Ramos (cell line): Measurements from ENCODE around the gene TM7SF2.
"Not testable (repeated sequence)": the region's sequence is repeated elsewhere in the genome, so short reads cannot be mapped to it uniquely, and the experiment has no call there.

Experiments
- in situ Hi-C: fragments of 300-500 bp; cut with MboI; formaldehyde crosslinking; loops from one replicate; pipeline ENCODE4 v1.14.3; 2022; ENCODE audit warnings: low sequenced_read_pairs; ENCODE audit not compliant: unreplicated experiment

TM7SF2 gene

DNA sequence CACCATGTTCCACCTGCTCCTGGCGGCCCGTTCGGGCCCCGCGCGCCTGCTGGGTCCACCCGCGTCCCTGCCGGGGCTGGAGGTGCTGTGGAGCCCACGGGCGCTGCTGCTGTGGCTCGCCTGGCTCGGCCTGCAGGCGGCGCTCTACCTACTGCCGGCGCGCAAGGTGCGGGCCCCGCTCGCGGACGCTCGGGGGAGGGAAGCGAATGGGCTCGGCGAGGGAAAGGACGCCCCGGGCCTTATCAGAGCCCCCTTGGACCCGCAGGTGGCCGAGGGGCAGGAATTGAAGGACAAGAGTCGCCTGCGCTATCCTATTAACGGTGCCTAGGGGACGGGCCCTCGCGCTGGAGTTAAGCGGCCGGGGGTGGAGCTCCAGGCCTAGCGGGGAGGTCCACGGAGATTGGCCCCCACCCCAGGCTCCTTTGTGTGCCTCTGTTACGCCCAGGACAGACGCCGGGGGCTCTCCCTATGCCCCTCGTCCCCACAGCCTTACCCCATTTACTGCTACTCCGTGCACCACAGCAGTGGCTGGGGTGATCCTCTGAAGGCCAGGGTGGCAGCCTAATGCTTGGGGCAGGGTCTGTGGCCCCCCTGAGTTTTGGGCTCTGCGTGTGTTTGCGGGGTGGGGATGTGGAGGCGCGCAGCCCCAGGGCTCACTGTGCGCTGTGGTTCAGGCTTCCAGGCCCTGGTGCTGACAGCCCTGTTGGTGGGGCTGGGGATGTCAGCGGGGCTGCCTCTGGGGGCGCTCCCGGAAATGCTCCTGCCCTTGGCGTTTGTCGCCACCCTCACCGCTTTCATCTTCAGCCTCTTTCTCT is 1.1 kb downstream of the TM7SF2 start:
- in situ Hi-C loops = loop anchor here (5.0 kb wide), 2 partner anchors 70 to 265 kb away; partner anchors contain the start of gene CAPN1

DNA sequence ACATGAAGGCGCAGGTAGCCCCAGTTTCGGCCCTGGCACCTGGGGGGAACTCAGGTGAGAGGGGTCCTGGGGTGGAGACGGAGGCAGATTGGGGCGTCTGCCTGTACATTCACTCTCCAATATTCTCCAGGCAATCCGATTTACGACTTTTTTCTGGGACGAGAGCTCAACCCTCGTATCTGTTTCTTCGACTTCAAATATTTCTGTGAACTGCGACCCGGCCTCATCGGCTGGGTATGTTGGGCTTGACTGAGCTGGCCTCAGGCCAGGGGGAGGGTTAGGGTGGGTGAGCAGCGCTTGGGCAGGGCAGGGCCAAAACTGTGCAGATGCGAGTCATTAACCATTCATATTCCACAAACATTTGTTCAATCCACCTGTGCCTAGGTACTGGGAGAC is 1.7 kb downstream of the TM7SF2 start:
- in situ Hi-C loops = loop anchor here (5.0 kb wide), 2 partner anchors 69 to 266 kb away; partner anchors contain the start of gene CAPN1

- in situ Hi-C loops = loop anchor here (5.0 kb wide), 2 partner anchors 68 to 267 kb away; partner anchors contain the start of gene CAPN1
Measured at GRCh38 chr11:65113839-65114238, 2.2 kb downstream of the TM7SF2 start.

DNA sequence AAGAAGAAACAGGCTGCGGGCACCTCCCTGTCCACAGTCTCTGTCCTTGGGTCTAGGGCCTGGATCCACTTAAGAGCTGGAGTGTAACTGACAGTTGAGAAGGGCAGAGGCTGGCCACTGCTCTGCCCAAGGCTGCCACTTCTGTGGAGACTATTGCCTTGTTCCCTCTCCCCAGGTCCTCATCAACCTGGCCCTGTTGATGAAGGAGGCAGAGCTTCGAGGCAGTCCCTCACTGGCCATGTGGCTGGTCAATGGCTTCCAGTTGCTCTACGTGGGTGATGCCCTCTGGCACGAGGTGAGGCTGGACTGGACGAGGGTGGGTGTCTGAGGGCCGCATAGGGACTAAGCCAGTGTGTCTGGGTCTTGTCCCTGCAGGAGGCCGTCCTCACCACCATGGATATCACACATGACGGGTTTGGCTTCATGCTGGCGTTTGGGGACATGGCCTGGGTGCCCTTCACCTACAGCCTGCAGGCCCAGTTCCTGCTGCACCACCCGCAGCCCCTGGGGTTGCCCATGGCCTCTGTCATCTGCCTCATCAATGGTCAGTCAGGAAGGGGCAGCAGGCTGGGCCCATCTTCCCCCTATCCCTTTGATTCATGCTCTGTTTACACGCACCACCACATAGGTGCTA is 3.0 kb downstream of the TM7SF2 start:
- in situ Hi-C loops = loop anchor here (5.0 kb wide), 2 partner anchors 68 to 267 kb away; partner anchors contain the start of gene CAPN1

- in situ Hi-C loops = no loop called here
Measured at GRCh38 chr11:65115361-65116082, 3.9 kb downstream of the TM7SF2 start.

GRCh38 chr11:65116370-65117205 is 4.9 kb downstream of the TM7SF2 start:
- in situ Hi-C loops = no loop called here

DNA sequence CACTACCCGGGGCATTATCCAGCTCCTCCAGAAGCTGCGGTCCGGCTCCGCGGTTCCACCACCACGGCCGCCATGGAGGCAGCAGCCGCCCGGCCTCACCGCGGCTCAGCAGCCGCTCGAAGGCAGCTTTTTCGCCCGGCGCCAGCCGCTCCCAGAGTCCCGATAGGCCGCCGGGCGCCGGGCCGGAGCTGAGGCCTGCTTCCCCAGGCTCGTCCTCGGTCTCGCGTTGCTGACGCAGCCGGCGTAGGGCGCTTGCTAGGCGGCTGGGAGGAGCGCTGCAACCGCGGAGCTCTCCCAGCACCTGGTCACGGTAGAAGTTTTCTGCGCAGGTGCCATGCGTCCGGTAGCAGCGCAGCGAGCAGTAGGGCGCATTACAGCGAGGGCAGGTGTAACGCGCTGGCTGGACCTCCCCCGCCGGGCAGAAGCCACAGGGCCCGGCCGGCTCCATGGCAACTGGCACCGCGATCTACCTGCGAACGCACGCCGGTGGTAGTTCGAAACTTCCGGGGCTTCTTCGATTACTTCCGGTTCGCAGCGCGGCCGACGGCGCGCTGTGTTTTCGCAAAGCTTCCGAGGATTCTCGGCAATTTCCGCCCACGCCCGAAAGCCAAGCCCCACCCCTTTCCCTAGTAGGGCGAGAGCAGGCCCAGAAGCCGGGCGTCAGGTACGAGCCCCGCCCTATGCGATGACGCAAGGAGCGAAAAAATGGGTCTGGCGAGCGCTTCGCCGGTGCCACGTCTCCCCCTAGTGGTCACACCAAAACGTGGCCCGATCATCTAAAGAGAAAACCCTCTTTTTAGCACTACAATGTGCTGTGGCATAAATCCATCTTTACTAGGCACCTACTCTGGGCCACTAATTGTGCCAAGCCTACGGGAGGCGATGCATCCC is 5.8 kb downstream of the TM7SF2 start, which contains the start of gene ZNHIT2:
ZNHIT2 (minus strand) TSS at position 496 of the 891 bp plus-strand sequence; CDS start at position 448, 48 bp downstream.
- in situ Hi-C loops = no loop called here

GRCh38 chr11:65118097-65118837 is 6.6 kb downstream of the TM7SF2 start:
- in situ Hi-C loops = no loop called here

DNA sequence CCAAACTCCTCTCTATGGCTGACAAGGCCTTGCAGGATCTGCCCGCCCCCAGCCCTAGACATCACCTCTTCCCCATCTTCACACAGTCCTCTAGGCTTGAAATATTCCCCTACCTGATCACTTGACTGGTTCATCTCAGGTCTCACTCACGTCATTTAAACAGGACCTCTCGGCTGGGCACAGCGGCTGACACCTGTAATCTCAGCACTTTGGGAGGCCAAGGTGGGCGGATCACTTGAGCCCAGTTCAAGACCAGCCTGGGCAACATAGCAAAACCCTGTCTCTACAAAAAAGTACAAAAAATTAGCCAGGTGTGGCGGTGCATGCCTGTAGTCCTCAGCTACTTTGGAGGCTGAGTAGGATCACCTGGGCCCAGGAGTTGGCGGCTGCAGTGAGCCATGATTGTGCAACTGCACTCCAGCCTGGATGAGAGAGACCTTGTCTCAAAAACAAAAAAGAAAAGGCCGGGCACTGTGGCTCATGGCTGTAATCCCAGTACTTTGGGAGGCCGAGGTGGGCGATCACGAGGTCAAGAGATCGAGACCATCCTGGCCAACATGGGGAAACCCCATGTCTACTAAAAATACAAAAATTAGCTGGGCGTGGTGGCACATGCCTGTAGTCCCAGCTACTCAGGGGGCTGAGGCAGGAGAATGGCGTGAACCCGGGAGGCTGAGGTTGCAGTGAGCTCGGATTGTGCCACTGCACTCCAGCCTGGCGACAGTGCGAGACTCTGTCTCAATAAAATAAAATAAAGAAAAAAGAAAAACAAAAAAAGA is 7.4 kb downstream of the TM7SF2 start:
- in situ Hi-C loops = not testable (repeated sequence)

DNA sequence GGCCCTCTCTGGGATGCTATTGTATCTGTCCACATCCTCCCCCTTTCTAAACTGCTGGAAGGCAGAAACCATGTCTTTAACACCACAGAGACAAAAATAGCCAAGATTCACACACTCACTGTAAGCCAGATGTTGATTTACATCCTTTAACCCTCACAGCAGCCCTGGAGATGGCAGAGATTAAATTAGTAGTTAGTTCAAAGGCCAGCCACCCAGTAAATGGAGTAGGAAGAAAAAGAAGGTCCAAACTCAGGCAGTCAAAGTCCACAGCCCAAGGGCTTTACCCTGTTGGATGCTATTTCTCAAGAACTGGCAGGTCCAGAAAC is 8.0 kb downstream of the TM7SF2 start:
- in situ Hi-C loops = no loop called here

GRCh38 chr11:65120831-65121230 is 9.2 kb downstream of the TM7SF2 start:
- in situ Hi-C loops = no loop called here

GRCh38 chr11:65121447-65121864 is 9.8 kb downstream of the TM7SF2 start:
- in situ Hi-C loops = no loop called here

GRCh38 chr11:65121865-65122696 is 10.4 kb downstream of the TM7SF2 start, which contains the start of the genes FAU and MRPL49:
Gene FAU (minus strand): TSS chr11:65122134. CDS start chr11:65121813, 321 bp downstream.
Gene MRPL49 (plus strand): TSS chr11:65122321. CDS start chr11:65122347, 26 bp downstream.
- in situ Hi-C loops = no loop called here

DNA sequence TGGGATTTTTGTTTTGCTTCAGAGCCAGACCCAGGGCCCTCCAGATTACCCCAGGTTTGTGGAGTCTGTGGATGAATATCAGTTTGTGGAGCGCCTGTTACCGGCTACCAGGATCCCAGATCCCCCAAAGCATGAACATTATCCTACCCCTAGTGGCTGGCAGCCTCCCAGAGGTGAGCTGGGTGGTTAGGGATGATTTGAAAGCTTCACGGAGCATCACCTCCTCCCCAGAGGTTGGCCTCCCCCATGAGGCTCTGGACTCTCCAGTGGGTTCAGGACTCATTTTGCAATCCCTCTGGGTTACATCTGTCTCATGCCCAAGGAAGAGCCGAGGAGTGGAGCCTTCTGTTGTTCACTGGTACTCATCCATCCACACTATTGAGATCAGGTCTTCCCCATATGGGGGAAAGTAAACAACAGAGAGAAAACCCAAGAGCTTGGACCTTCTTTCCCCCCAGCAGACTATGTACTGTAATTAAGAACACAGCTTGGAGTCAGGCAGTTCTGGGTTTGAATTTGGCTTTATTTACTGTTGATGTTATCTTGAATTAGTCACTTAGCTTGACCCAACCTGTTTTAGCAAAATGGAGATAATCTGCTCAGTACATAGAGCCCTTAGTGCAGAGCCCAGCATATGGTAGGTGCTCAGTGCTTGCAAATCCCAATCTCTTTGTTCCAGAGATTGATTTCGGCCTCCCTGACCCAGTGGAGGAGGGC is 13.0 kb downstream of the TM7SF2 start:
- in situ Hi-C loops = loop anchor here (25.0 kb wide), 1 partner anchor 887 kb away; the partner anchor contains the start of genes DNAJC4, FKBP2, NUDT22 and PPP1R14B

- in situ Hi-C loops = loop anchor here (25.0 kb wide), 1 partner anchor 888 kb away; the partner anchor contains the start of genes DNAJC4, FKBP2, NUDT22 and PPP1R14B
Measured at GRCh38 chr11:65125197-65126056, 13.8 kb downstream of the TM7SF2 start.
